Activated CD4-positive, alpha-beta T cell treated with anti-CD3 and anti-CD28 coated beads for 48 hours (primary cell): Measurements from ENCODE around the gene MPZL3.
A peak's percentile ranks its signal among the peaks of the same experiment; 100 is the strongest.
"Not testable (repeated sequence)": the region's sequence is repeated elsewhere in the genome, so short reads cannot be mapped to it uniquely, and the experiment has no call there.

Experiments used
- DNase-seq: peaks from one replicate; pipeline ENCODE4 v3.0.0-alpha.2; 2020

Gene MPZL3

DNA sequence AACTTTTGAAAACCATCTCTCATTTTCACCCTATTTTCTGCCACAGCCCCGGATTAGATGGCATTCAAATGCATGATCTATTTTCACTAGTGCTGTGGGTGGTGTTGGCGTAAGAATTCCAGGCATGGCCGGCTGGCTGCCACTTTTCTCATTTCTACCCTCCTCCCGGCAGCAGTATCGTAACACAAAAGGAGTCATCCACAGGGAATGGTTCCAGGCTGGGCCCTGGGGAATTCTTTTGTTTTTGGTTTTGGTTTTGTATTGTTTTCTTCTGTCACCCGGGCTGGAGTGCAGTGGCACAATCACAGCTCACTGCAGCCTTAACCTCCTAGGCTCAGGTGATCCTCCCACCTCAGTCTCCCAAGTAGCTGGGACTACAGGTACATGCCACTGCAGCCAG is 41.2 kb downstream of the MPZL3 start:
- DNase-seq, result no peak

DNA sequence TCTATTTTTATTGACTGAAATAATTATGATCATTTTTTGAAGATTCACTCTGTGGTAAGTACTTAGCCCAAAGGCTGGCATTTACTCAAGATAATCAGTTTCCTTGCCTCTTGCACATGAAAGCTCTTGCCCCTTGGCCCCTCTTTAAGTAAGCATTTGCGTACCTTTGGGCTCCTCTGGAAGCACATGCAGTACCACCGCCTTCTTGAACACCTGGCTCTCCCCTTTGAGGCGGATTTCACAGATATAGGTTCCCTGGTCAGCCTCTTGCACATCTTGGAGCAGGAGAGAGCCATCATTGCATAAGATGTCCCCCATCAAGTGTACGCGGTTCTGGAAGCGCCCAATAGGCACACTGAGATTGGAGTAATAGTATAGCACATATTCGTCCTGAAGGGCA is 41.8 kb downstream of the MPZL3 start:
- DNase-seq, result no peak

DNA sequence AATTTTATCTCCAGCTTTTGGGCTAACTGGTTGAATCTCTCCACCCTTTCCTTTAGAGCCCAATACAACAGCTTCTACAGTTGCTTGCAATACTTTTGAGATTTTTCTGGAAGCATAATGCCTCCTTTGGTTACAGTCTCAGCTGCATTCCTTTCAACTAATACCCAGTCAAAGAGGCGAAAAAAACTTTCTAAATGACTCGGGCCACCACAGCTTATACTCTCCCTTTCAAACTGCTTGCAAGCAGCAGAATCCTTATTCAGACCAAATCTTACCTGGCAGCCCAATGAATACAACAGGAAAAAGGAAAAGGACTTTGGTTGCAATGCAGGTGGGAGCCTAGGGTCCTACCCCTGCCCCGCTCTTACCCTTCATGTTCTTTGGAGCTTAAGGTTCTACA is 43.1 kb downstream of the MPZL3 start:
- DNase-seq, result no peak

DNA sequence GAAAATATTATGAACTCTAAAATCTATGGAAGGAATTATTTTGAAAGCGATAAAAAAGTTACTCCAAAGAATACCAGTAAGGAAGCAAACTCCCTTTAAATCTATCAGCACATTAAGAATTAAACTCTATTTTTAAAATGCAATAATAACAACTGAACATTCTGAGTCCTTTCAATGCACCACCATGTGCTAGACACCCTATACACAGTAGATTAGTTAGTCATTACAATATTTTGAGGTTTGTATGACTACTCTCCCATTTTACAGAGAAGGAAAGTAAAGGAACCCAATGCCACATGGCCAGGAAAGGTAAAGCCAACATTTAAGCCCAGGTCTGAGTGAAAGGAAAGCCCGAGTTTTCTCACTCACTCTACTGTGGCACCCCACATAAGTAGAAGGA is 45.1 kb downstream of the MPZL3 start:
- DNase-seq, result no peak

DNA sequence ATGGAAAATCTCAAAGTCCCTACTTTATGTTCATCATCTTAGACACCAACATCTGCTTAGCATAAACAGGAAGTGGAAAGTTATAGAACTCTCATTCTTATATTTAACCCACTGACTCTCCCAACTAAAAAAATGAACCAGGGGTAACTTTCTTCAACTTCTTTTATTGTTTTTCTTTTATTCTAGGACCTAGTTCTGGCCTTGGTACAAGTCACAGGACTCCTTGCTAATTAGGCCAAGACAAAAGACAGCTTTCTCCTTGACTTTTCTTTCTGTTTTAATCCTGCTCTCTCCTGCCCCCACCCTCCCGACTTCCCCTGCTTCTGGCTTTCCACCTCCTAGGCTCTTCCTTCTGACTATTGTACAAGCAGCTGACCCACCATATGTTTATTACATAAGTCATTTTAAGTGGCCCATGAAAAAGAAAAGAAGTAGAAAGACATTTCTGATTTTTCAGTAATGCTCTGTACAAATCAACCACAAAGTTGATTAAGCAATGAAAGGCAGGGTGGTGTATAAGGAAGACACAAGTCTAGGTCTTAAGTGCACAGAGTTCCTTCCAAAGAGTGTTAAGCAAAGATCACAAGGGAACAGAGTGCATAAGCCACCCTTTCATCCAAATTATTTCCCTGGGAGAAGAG is 45.7 kb downstream of the MPZL3 start:
- DNase-seq, result no peak

DNA sequence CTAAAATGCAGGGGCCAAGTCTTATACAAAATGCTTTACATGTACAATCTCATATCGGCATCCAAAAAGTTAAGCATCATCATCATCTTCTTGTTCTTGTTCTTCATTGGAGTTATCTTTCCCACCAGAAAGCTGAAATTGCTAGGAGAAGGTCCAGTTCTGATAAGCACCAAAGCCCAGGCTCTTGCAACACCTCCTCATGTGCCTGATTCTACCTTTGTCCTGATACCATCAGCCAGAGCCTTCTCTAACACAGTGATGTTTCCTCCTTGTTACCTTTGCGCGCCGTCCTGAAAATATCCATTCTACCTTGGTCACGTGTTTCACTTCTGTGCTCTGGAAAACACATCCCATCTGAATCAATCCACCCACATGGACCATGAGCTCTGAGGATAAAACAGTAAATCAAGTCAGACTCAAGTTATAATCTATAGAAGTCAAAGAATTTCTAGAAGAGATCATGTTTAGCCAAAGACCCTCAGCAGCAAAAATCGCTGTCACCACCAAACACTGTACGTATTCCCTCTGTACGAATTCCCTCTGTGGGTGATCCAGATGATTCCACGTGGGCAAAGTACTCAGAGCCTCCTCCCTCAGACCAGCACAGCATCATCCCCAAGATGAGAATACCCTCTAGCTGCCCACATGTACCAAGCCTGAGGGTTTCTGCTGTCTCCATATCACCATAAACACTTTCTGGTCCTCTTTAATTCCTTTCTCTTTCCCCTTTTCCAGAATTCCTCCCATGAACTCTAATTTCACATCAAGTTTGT is 46.4 kb downstream of the MPZL3 start:
- no peak for DNase-seq

- peak; percentile 72 for DNase-seq
These were observed 49.4 kb downstream of the MPZL3 start for GRCh38 chr11:118202599-118203422.

DNA sequence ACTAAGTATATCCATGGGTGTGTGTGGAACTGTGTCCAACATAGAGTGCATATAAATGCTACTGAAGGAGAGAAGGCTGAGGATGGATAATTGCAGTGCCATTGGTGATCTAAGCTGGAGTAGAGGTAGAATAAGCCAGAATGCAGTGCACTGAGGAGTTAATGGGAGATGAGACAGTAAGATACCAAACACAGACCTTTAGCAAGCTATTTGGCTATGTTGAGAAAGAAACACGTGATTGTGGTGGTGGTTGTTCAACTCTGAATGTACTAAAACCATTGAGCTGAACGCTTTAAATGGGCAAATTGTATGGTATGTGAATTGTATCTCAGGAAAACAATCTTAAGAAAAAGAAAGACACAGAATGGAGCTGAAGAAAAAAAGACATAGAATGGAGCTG is 50.2 kb downstream of the MPZL3 start:
- DNase-seq, result no peak

DNA sequence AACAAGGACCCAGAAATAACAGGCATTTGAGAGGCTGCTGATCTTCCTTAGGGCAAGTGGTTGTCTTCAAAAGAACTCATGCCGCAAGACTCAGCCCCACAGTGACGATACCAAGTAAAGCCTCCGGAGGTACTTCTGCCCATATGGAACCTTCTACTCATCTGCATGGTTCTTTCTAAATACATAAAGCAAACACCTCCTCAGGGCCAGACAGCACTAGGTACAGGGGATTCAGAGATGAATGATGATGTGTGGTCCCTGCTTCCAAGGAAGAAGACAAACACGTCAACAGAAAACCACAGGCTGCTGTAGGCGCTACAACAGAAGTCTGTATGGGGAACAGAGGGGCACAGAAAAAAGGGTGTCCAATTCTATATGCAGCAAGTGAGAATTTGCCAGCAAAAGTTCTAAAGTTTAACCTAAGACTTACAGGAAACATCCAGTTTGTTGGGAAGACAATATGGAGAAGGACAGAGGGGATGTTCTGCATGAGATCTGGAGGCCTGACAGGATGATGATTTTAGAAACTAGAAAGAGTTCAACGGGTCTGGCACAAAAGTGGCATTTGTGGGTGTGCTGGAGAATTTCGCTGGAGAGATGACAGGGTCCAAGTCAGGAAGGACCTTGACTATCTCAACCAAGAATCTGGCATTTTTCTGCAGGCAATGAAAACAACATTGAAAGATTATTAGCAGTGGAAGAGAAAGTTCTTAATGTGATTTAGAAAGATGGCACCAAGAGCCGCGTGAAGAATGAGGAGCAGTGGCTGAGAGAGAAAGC is 51.1 kb downstream of the MPZL3 start:
- DNase-seq, result peak; percentile 71

- DNase-seq, result no peak
These were observed 51.7 kb downstream of the MPZL3 start for GRCh38 chr11:118200497-118200896.

- no peak for DNase-seq
These were observed 53.0 kb downstream of the MPZL3 start for GRCh38 chr11:118199135-118199534.

DNA sequence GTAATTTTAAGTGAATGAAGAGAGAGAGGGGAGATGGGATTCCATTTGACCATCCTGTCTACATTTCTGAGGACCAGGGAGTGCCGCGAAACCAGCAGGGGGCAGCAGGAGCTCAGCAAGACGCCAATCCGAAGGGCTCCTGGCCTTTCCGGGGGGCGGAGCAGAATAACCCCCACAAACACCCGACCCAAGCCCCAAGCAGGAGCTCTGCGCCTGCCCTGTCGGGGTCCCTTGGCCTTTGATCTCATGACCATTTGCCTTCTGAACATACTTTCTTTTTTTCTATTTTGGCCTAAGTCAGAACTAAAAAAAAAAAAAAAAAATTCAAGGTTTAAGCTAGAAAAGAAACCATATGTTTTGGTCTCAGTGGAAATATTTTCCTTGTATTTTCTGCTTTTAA is 53.8 kb downstream of the MPZL3 start:
- DNase-seq, result peak; percentile 92

DNA sequence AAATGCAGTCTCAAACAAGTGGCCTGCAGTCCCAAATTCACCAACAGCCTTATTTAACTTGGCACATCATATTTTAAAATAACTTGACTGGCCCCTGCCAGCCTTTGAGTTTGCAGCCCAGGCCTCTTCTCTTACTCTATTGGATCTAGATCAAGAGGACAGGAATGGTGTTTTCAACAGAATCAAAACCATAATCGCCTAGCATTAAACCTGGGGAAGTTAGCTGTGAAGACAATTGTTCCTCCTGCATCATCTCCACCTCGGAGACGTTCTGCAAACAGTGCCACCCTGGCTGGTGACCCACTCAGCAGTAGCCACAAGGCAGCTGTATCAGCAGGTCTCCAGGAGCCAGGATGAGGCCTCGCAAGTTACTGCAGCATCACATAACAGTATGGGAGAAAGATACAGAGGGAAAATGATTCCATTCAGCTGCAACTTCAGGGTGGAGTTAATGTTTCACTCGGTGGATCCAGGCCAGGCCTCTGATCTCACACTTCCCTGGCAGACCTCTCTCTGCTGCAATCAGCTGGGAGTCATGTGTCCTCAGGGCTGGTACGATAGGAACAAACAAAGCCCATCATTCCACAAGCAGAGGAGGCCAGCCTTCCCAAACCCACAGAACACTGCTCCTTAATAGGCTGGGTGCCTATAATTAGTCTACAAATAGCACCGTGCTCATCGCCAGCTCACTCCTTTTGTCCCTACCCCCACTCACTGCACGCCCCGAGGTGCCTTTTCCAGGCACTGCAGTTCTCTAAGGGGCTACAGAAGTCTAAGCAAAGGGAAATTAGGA is 57.1 kb downstream of the MPZL3 start:
- no peak for DNase-seq

DNA sequence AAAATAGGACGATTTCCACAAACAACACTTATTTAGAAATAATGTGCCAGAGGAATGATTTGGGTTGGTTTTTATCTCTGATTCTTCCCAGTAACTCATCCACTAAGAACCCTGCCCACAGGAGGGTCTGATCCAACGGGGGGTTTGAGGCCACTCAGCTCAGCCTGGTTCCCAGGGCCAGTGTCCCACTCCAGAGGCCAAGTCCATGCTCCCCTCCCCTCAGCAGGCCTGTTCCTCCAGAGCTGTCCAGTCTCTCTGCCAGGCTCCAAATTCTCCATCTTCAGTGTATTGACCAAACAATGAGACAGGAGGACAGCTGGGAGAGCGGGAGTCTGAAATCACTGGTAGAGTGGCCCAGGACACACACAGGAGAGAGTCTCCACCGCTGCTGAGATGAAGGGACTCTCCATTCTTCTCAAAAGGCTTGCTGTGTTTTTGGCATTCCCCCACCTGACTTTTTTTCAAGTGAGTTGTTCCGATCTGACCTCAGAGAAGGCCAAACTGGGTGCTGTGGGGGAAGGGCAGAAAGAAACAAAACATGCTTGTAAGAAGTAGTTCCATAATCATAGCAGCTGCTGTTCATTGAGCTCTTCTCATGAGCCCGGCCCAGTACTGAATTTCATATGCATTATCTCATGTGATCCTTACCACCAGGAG is 58.1 kb downstream of the MPZL3 start:
- no peak for DNase-seq

DNA sequence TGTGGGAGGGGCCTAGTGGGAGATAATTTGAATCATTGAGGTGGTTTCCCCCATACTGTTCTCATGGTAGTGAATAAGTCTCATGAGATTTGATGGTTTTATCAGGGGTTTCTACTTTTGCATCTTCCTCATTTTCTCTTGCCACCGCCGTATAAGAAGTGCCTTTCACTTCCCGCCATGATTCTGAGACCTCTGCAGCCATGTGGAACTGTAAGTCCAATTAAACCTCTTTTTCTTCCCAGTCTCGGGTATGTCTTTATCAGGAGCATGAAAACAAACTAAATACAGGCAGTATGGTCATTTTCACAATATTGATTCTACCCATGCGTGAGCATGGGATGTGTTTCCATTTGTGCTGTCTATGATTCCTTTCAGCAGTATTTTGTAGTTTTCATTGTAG is 59.3 kb downstream of the MPZL3 start:
- DNase-seq, result not testable (repeated sequence)

DNA sequence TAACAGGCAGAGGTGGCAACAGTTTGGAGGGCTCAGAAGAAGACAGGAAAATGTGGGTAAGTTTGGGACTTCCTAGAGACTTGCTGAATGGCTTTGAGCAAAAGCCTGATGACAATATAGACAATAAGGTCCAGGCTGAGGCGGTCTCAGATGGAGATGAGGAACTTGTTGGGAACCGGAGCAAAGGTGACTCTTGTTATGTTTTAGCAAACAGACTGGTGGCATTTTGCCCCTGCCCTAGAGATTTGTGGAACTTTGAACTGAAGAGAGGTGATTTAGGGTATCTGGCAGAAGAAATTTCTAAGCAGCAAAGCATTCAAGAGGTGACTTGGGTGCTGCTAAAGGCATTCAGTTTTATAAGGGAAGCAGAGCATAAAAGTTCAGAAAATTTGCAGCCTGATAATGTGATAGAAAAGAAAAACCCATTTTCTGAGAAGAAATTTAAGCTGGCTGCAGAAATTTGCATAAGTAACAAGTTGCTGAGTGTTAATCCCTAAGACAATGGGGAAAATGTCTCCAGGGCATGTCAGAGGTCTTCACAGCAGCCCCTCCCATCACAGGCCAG is 61.1 kb downstream of the MPZL3 start:
- not testable (repeated sequence) for DNase-seq

DNA sequence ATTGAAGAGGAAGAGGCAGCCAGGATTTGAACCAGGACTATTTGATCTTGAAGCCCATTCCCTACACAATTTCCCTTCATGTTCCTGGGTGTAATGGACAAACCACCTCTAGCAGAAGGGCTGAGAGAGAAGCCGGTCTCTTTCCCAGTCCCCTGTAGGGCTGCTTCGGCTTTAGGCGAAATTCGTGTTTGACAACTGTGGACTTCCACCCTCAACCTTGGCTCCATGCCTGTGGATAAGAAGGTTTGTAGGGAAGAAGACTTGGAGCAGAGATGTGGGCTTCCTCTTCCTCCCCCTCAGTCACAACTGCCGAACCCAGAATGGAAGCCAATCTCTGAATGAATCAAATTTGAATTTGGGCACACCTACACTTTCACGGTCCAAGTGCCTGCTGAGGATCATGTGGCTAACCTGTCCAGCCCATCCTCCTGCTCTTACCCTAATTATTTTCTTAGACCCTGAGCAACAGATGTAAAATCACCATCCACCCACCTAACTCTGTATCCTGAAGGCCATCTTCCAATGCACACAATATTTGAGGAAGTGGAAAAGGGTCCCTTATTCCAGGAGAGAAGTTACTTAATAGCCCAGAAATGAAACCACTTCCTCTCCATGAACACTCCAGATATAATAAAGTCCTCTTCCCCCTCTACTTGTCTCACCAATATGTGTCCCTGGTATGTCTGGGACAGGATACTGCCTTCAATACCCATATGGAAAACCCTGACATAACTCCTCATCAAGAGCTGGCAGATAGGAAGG is 65.6 kb downstream of the MPZL3 start:
- no peak for DNase-seq

- DNase-seq, result no peak
These were observed 67.2 kb downstream of the MPZL3 start for GRCh38 chr11:118184784-118185579.

GRCh38 chr11:118183691-118184090 is 68.5 kb downstream of the MPZL3 start:
- not testable (repeated sequence) for DNase-seq

DNA sequence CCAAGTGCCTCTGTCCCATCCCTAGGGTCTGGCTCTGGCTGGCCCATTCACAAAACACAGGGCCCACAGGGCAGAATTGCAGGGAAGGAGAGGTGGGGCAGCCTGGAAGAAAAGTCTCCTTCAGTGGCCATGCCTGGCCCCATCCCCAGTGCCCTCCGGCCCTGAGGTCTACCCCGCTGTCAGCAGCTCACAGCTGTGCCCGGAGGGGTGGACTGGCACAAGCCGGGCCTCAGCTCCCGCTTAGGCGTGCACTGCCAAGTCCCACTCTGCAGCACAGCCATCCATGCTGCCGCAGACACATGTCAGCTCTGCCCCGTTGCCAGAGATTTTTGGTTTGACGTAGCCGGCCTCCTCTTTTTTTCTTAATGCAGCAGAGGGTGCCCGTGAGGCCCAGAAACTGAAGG is 71.9 kb downstream of the MPZL3 start:
- peak; percentile 35 for DNase-seq
